PC-3 (cell line): ENCODE measurements around the gene SEC14L2.

Source experiments
- CTCF ChIP-seq: fragments of 300-600 bp; sonication (generic); conservative IDR thresholded peaks from 2 replicates; pipeline ENCODE4 v1.5.1; 2017; ENCODE audit warnings: antibody characterized with exemption, low read depth, mild to moderate bottlenecking, low read length
- EZH2 ChIP-seq: fragments of 300-600 bp; sonication (generic); IDR thresholded peaks from one replicate; pipeline ENCODE4 v1.6.1; 2017; ENCODE audit warnings: antibody characterized with exemption, mild to moderate bottlenecking, low read length; ENCODE audit not compliant: unreplicated experiment
- EZH2phosphoT487 ChIP-seq: fragments of 300-600 bp; sonication (generic); IDR thresholded peaks from 2 replicates; pipeline ENCODE4 v1.6.1; 2018; ENCODE audit warnings: mild to moderate bottlenecking, antibody characterized with exemption, low read length, borderline replicate concordance

GRCh38 chr22:30414525-30415047 is 17.8 kb downstream of the SEC14L2 start:
- TF ChIP-seq EZH2 (no peak), CTCF (no peak), EZH2phosphoT487 (no peak)
